H9 (cell line): ENCODE data around the gene PRR5L. TPM values are rescaled to one million over a fixed set of nuclear protein-coding genes. Genes with fewer than 3 reads are reported as not detected.

Experiments used
- DNase-seq: peaks from one replicate; pipeline ENCODE4 v3.0.0-alpha.2; 2017
- H2AFZ ChIP-seq: one replicate; pipeline ENCODE4 v1.6.1; 2013; ENCODE audit warnings: mild to moderate bottlenecking, low read length, control low read depth, moderate library complexity
- H2AK5ac ChIP-seq: 2 replicates; pipeline ENCODE4 v1.6.1; 2013; ENCODE audit warnings: low read length, control low read depth, mixed read lengths; ENCODE audit not compliant: insufficient read length
- H2BK120ac ChIP-seq: one replicate; pipeline ENCODE4 v1.6.1; 2013; ENCODE audit warnings: low read depth, mild to moderate bottlenecking, low read length, control low read depth, inconsistent platforms; ENCODE audit not compliant: poor library complexity, severe bottlenecking
- H2BK12ac ChIP-seq: 2 replicates; pipeline ENCODE4 v1.6.1; 2013; ENCODE audit warnings: low read length, control low read depth, mixed read lengths, low read depth; ENCODE audit not compliant: insufficient read length
- H2BK15ac ChIP-seq: 2 replicates; pipeline ENCODE4 v1.6.1; 2013; ENCODE audit warnings: low read depth, low read length, control low read depth
- H2BK20ac ChIP-seq: one replicate; pipeline ENCODE4 v1.6.1; 2013; ENCODE audit warnings: low read depth, mild to moderate bottlenecking, low read length, control low read depth, inconsistent platforms; ENCODE audit not compliant: poor library complexity, severe bottlenecking
- H2BK5ac ChIP-seq: 2 replicates; pipeline ENCODE4 v1.6.1; 2013; ENCODE audit warnings: low read length, control low read depth, mixed read lengths; ENCODE audit not compliant: insufficient read length
- H3K14ac ChIP-seq: 2 replicates; pipeline ENCODE4 v1.6.1; 2013; ENCODE audit warnings: low read length, control low read depth; ENCODE audit not compliant: insufficient read depth
- H3K18ac ChIP-seq: 2 replicates; pipeline ENCODE4 v1.6.1; 2013; ENCODE audit warnings: low read depth, mild to moderate bottlenecking, mixed read lengths, low read length, control low read depth; ENCODE audit not compliant: insufficient read length
- H3K23ac ChIP-seq: 2 replicates; pipeline ENCODE4 v1.6.1; 2013; ENCODE audit warnings: low read length, control low read depth, mixed read lengths, low read depth; ENCODE audit not compliant: insufficient read length
- H3K23me2 ChIP-seq: 2 replicates; pipeline ENCODE4 v1.6.1; 2013; ENCODE audit warnings: low read depth, mild to moderate bottlenecking, mixed read lengths, low read length, control low read depth; ENCODE audit not compliant: insufficient read length, poor library complexity, severe bottlenecking
- H3K27ac ChIP-seq: 2 replicates; pipeline ENCODE4 v1.5.1; 2013; ENCODE audit warnings: low read length, control low read depth, mixed read lengths, low read depth; ENCODE audit not compliant: insufficient read length
- H3K27me3 ChIP-seq: 2 replicates; pipeline ENCODE4 v1.6.1; 2013; ENCODE audit warnings: low read length, control low read depth, inconsistent platforms; ENCODE audit not compliant: insufficient read depth
- H3K4ac ChIP-seq: 2 replicates; pipeline ENCODE4 v1.6.1; 2013; ENCODE audit warnings: low read depth, mild to moderate bottlenecking, control low read depth, inconsistent platforms, low read length, moderate library complexity
- H3K4me1 ChIP-seq: 2 replicates; pipeline ENCODE4 v1.6.1; 2013; ENCODE audit warnings: low read length, control low read depth, inconsistent platforms; ENCODE audit not compliant: insufficient read depth
- H3K4me2 ChIP-seq: 2 replicates; pipeline ENCODE4 v1.6.1; 2013; ENCODE audit warnings: low read length, control low read depth, mixed read lengths; ENCODE audit not compliant: insufficient read length, insufficient read depth
- H3K56ac ChIP-seq: 2 replicates; pipeline ENCODE4 v1.6.1; 2013; ENCODE audit warnings: low read depth, mild to moderate bottlenecking, mixed read lengths, low read length, control low read depth; ENCODE audit not compliant: insufficient read length
- H3K79me1 ChIP-seq: 2 replicates; pipeline ENCODE4 v1.6.1; 2013; ENCODE audit warnings: low read depth, mild to moderate bottlenecking, moderate library complexity, low read length, control low read depth, inconsistent platforms; ENCODE audit not compliant: insufficient read depth, poor library complexity, severe bottlenecking
- H3K79me2 ChIP-seq: 2 replicates; pipeline ENCODE4 v1.6.1; 2013; ENCODE audit warnings: low read length, control low read depth, inconsistent platforms; ENCODE audit not compliant: insufficient read depth
- H3K9ac ChIP-seq: 2 replicates; pipeline ENCODE4 v1.6.1; 2013; ENCODE audit warnings: low read length, control low read depth, mixed read lengths; ENCODE audit not compliant: insufficient read length; ENCODE audit errors: extremely low read depth
- H3K9me3 ChIP-seq: one replicate; pipeline ENCODE4 v1.6.1; 2013; ENCODE audit warnings: low read depth, low read length, inconsistent platforms; ENCODE audit not compliant: control insufficient read depth
- H3T11ph ChIP-seq: one replicate; pipeline ENCODE4 v1.6.1; 2013; ENCODE audit warnings: mild to moderate bottlenecking, low read length, control low read depth, inconsistent platforms
- H4K20me1 ChIP-seq: one replicate; pipeline ENCODE4 v1.6.1; 2013; ENCODE audit not compliant: control insufficient read depth, insufficient read length, insufficient read depth
- H4K5ac ChIP-seq: 2 replicates; pipeline ENCODE4 v1.6.1; 2013; ENCODE audit warnings: low read depth, mild to moderate bottlenecking, mixed read lengths, low read length, control low read depth; ENCODE audit not compliant: insufficient read length
- H4K8ac ChIP-seq: replicated peaks from 2 replicates; pipeline ENCODE4 v1.6.1; 2013; ENCODE audit warnings: low read length, control low read depth, mixed read lengths, low read depth; ENCODE audit not compliant: insufficient read length
- H4K91ac ChIP-seq: 2 replicates; pipeline ENCODE4 v1.6.1; 2013; ENCODE audit warnings: low read depth, mild to moderate bottlenecking, moderate library complexity, mixed read lengths, low read length, control low read depth; ENCODE audit not compliant: insufficient read length
- H3K27ac Mint-ChIP-seq, 3 experiments: 2 replicates in 2 of 3; 3 replicates in 1 of 3; pipeline ENCODE4 v1.8.0; 2020 to 2021; ENCODE audit warnings: mixed read lengths in 3 of 3, mild to moderate bottlenecking in 1 of 3, moderate library complexity in 1 of 3
- H3K27me3 Mint-ChIP-seq: 2 replicates; pipeline ENCODE4 v1.8.0; 2021; ENCODE audit warnings: low read depth, mild to moderate bottlenecking, moderate library complexity, mixed read lengths
- H3K36me3 Mint-ChIP-seq, 3 experiments: 2 replicates in 2 of 3; 3 replicates in 1 of 3; pipeline ENCODE4 v1.8.0; 2020 to 2021; ENCODE audit warnings: low read depth in 3 of 3, mixed read lengths in 3 of 3; ENCODE audit not compliant: insufficient read depth in 1 of 3
- H3K4me1 Mint-ChIP-seq, 2 experiments: 2 replicates each; pipeline ENCODE4 v1.8.0; 2020; ENCODE audit warnings: mixed read lengths in 2 of 2
- H3K4me3 Mint-ChIP-seq, 2 experiments: 2 replicates in 1 of 2; 3 replicates in 1 of 2; pipeline ENCODE4 v1.8.0; 2020 to 2021; ENCODE audit warnings: mild to moderate bottlenecking in 2 of 2, mixed read lengths in 2 of 2, moderate library complexity in 1 of 2
- H3K9me3 Mint-ChIP-seq, 2 experiments: 2 replicates in 1 of 2; 3 replicates in 1 of 2; pipeline ENCODE4 v1.8.0; 2020; ENCODE audit warnings: mild to moderate bottlenecking in 2 of 2, mixed read lengths in 2 of 2, moderate library complexity in 1 of 2
- WGBS: extraction: QIAGEN DNeasy Blood & Tissue Kit; methylation state at CpG from one replicate; pipeline ENCODE4 v1.1.7; 2013; ENCODE audit warnings: missing lambda C conversion rate, low lambda C conversion rate, mixed read lengths; ENCODE audit not compliant: insufficient read length; ENCODE audit errors: extremely low coverage; 5-methylcytosine and 5-hydroxymethylcytosine counted together
- total RNA-seq: library from RNA; stranded (reverse); gene quantifications from 2 replicates; pipeline ENCODE4 v1.2.1, GENCODE V29; 2021
- TF ChIP-seq, protein P1 (sequence below): fragments of 200-600 bp; sonication (generic); conservative IDR thresholded peaks from 3 replicates; pipeline ENCODE4 v1.8.0; 2021; ENCODE audit warnings: antibody characterized with exemption, mild to moderate bottlenecking

Gene PRR5L
- total RNA-seq, 1 experiment from 2014 or later = 5.6 TPM

DNA sequence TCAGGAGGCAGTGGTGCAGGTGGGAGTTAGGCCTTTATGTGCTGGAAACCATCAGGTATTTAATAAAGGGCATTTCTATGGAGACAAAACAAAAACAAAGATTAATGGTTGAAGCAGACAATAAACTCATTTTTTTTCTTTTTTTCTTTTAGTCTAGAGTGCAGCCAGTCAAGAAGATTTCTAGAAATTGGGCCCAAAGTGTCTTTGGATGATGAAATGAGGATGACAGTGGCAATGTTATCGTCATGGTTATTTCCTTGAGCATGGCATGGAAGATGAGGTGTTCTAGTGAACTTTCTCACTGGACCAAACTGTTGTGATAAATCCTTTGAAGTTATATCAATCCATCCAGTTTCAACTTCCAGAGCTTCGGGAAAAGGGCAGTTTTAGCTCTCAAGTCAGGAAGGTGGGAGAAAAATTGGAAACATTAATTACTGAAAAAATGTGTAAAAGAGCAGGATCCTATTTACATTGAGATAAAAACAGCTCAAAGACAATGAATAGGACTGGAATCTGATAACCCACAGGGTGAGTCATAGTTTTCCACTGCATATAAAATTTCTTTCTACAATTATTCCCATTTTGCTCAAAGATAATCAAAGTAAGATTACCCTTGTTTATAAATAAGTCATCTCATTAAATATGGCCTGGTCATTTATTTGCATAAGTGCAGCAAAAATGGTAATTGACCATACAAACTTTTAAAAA lies 33.0 kb downstream of the PRR5L start:
- no peaks in the 10 kb centered on the region for H3K79me2 ChIP-seq
- H3K9me3 ChIP-seq = no peaks in the 10 kb centered on the region
- peaks cover 0 to 7% (median 0%) of the 10 kb centered on the region in 3 experiments; a peak in 2 of 7 replicates for H3K36me3 Mint-ChIP-seq
- no peak overlapping the region for H3K56ac ChIP-seq
- H2BK20ac ChIP-seq = no peak overlapping the region
- no peak overlapping the region for H2BK5ac ChIP-seq
- peaks cover 26 to 31% of the 10 kb centered on the region in 2 experiments for H3K4me1 Mint-ChIP-seq
- DNase-seq = no peak
- no peak overlapping the region for H2BK12ac ChIP-seq
- no peak overlapping the region for H2BK15ac ChIP-seq
- no peaks in the 10 kb centered on the region for H3K79me1 ChIP-seq
- H4K8ac ChIP-seq = no peak overlapping the region
- no peak overlapping the region for H3K14ac ChIP-seq
- H3K9ac ChIP-seq = no peak overlapping the region
- no peaks in the 10 kb centered on the region for H3K27me3 ChIP-seq
- no peak overlapping the region for H4K91ac ChIP-seq
- no peaks in the 10 kb centered on the region for H4K20me1 ChIP-seq
- H3K4me3 Mint-ChIP-seq = no peak overlapping the region
- no peak overlapping the region for H2AFZ ChIP-seq
- H2AK5ac ChIP-seq = no peak overlapping the region
- no peak overlapping the region for H3K27ac ChIP-seq
- no peaks in the 10 kb centered on the region for H3K23me2 ChIP-seq
- H3K23ac ChIP-seq = no peak overlapping the region
- TF ChIP-seq, protein P1, sequence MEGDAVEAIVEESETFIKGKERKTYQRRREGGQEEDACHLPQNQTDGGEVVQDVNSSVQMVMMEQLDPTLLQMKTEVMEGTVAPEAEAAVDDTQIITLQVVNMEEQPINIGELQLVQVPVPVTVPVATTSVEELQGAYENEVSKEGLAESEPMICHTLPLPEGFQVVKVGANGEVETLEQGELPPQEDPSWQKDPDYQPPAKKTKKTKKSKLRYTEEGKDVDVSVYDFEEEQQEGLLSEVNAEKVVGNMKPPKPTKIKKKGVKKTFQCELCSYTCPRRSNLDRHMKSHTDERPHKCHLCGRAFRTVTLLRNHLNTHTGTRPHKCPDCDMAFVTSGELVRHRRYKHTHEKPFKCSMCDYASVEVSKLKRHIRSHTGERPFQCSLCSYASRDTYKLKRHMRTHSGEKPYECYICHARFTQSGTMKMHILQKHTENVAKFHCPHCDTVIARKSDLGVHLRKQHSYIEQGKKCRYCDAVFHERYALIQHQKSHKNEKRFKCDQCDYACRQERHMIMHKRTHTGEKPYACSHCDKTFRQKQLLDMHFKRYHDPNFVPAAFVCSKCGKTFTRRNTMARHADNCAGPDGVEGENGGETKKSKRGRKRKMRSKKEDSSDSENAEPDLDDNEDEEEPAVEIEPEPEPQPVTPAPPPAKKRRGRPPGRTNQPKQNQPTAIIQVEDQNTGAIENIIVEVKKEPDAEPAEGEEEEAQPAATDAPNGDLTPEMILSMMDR = no peak
- H2BK120ac ChIP-seq = no peak overlapping the region
- H3K4me1 ChIP-seq = peaks cover 3% of the 10 kb centered on the region; the same call in 1 of the 2 replicates
- H3T11ph ChIP-seq = no peak overlapping the region
- no peak overlapping the region for H3K4me2 ChIP-seq
- H3K4ac ChIP-seq = no peak overlapping the region
- H3K9me3 Mint-ChIP-seq = no peaks in the 10 kb centered on the region
- H3K18ac ChIP-seq = no peak overlapping the region
- no peaks in the 10 kb centered on the region for H3K27me3 Mint-ChIP-seq
- no peak overlapping the region for H4K5ac ChIP-seq
- H3K27ac Mint-ChIP-seq = no peak overlapping the region
- WGBS = no CpG with 5 or more reads among the region's 2 CpGs
